Left ventricle myocardium inferior (tissue), 1 donor: Measurements from ENCODE around the gene MTX2. TPM values are rescaled to one million over a fixed set of nuclear protein-coding genes. Genes with fewer than 3 reads are reported as not detected.

ENCODE experiments used
- DNase-seq: peaks from one replicate; pipeline ENCODE4 v3.0.0-alpha.2; 2020
- H3K27ac ChIP-seq: fragments of 200-600 bp; replicated peaks from 2 replicates; pipeline ENCODE4 v1.8.0; 2021
- H3K27me3 ChIP-seq: fragments of 200-600 bp; 2 replicates; pipeline ENCODE4 v1.8.0; 2021; ENCODE audit warnings: low read depth
- H3K36me3 ChIP-seq: fragments of 200-600 bp; 2 replicates; pipeline ENCODE4 v1.8.0; 2021
- H3K4me1 ChIP-seq: fragments of 200-600 bp; 2 replicates; pipeline ENCODE4 v1.8.0; 2021
- H3K4me3 ChIP-seq: fragments of 200-600 bp; 2 replicates; pipeline ENCODE4 v1.8.0; 2021; ENCODE audit warnings: mild to moderate bottlenecking, moderate library complexity
- H3K9me3 ChIP-seq: fragments of 200-600 bp; replicated peaks from 2 replicates; pipeline ENCODE4 v1.8.0; 2021
- CTCF ChIP-seq: fragments of 200-600 bp; IDR thresholded peaks from 2 replicates; pipeline ENCODE4 v1.8.0; 2021; ENCODE audit warnings: antibody characterized with exemption, mild to moderate bottlenecking, borderline replicate concordance
- intact Hi-C: fragments of 100-400 bp; cut with micrococcal nuclease; formaldehyde crosslinking; loops from one replicate; pipeline ENCODE4 v1.11.0; 2022
- total RNA-seq: library from RNA; stranded (reverse); fragmentation: NEBNext Ultra II Directional; extraction: Animal tissue kit (Norgen Biotek cat#: 25700); gene quantifications from one replicate; pipeline ENCODE4 v1.2.1, GENCODE V29; 2021
- donor health status: DM: no; HTN: yes; CAD: no; lungs with severe emphysema.

MTX2 gene
- total RNA-seq, 1 donor from 2014 or later, result 52.0 TPM

- Histone ChIP-seq H3K36me3 (no peaks in the 10 kb centered on the region), H3K4me1 (no peaks in the 10 kb centered on the region), H3K4me3 (no peak overlapping the region), H3K27me3 (peaks cover 48% of the 10 kb centered on the region), H3K9me3 (no peaks in the 10 kb centered on the region), H3K27ac (no peak overlapping the region)
- intact Hi-C loops, result no loop called here
- no peak for DNase-seq
- TF ChIP-seq CTCF, result no peak
These were observed 30.2 kb upstream of the MTX2 start for GRCh38 chr2:176239031-176239430.

- H3K4me1 ChIP-seq, result no peaks in the 10 kb centered on the region
- intact Hi-C loops, result no loop called here
- H3K36me3 ChIP-seq, result no peaks in the 10 kb centered on the region
- no peak for TF ChIP-seq CTCF
- no peaks in the 10 kb centered on the region for H3K9me3 ChIP-seq
- no peak overlapping the region for H3K4me3 ChIP-seq
- H3K27ac ChIP-seq, result no peak overlapping the region
- peaks cover 45% of the 10 kb centered on the region for H3K27me3 ChIP-seq
- DNase-seq, result no peak
These were observed 28.9 kb upstream of the MTX2 start for GRCh38 chr2:176240301-176240700.

GRCh38 chr2:176242276-176242675 lies 27.0 kb upstream of the MTX2 start:
- H3K4me1 ChIP-seq, result no peaks in the 10 kb centered on the region
- no peak for DNase-seq
- intact Hi-C loops, result no loop called here
- peaks cover 36% of the 10 kb centered on the region for H3K27me3 ChIP-seq
- TF ChIP-seq CTCF, result no peak
- H3K4me3 ChIP-seq, result no peak overlapping the region
- no peak overlapping the region for H3K27ac ChIP-seq
- no peaks in the 10 kb centered on the region for H3K36me3 ChIP-seq
- no peaks in the 10 kb centered on the region for H3K9me3 ChIP-seq

- no peak for DNase-seq
- Histone ChIP-seq H3K27me3 (peaks cover 30% of the 10 kb centered on the region), H3K4me1 (no peaks in the 10 kb centered on the region), H3K9me3 (peaks cover 15% of the 10 kb centered on the region), H3K36me3 (no peaks in the 10 kb centered on the region), H3K4me3 (no peak overlapping the region), H3K27ac (no peak overlapping the region)
- intact Hi-C loops, result no loop called here
- TF ChIP-seq CTCF, result no peak
These were observed 22.9 kb upstream of the MTX2 start for GRCh38 chr2:176246331-176246730.

- no peak overlapping the region for H3K27ac ChIP-seq
- no peak for DNase-seq
- H3K4me1 ChIP-seq, result no peaks in the 10 kb centered on the region
- no peak for TF ChIP-seq CTCF
- H3K4me3 ChIP-seq, result no peak overlapping the region
- intact Hi-C loops, result no loop called here
- peaks cover 21% of the 10 kb centered on the region for H3K27me3 ChIP-seq
- no peaks in the 10 kb centered on the region for H3K36me3 ChIP-seq
- H3K9me3 ChIP-seq, result peaks cover 18% of the 10 kb centered on the region
These were observed 21.4 kb upstream of the MTX2 start for GRCh38 chr2:176247859-176248258.

GRCh38 chr2:176251928-176252327 lies 17.3 kb upstream of the MTX2 start:
- intact Hi-C loops, result no loop called here
- no peak overlapping the region for H3K4me3 ChIP-seq

More at GRCh38 chr2:176251928-176252327, 17.3 kb upstream of the MTX2 start:
- no peak for DNase-seq
- Histone ChIP-seq H3K27me3 (peaks cover 16% of the 10 kb centered on the region), H3K9me3 (peaks cover 30% of the 10 kb centered on the region), H3K27ac (no peak overlapping the region), H3K4me1 (no peaks in the 10 kb centered on the region), H3K36me3 (no peaks in the 10 kb centered on the region)
- no peak for TF ChIP-seq CTCF
